ENCODE measurements around the gene CHD6. TPM values are rescaled to one million over a fixed set of nuclear protein-coding genes. Genes with fewer than 3 reads are reported as not detected.

The CHD6 gene
- total and polyA plus RNA-seq, 2 of the 13 experiments (the other 11 are each of a cell fraction or from before 2014, with no cell fraction given), result 14.4 to 52.0 TPM

GRCh38 chr20:41544472-41544871 lies 73.7 kb downstream of the CHD6 start (continued):
- no peak for TF ChIP-seq PRDM10 (CRISPR knock-in tag; IDR thresholded peaks at IDR 0.05; ENCODE audit: low read depth)

GRCh38 chr20:41540918-41541317 lies 77.3 kb downstream of the CHD6 start:
- ATAC-seq (no peak), DNase-seq (ENCODE audit: low spot score) (no peak), FAIRE-seq (no peak)
- H4K20me1 ChIP-seq (ENCODE audit: insufficient read depth, low read length), result peaks cover 9% of the 10 kb centered on the region; the same call in 1 of the 2 replicates
- intact Hi-C loops (cut with micrococcal nuclease; ENCODE audit: unreplicated experiment), result no loop called here
- no TSS peak for BruUV-seq (replicated peaks)
- no peaks in the 10 kb centered on the region for H3K27me3 ChIP-seq (ENCODE audit: control insufficient read depth in 1 of 2, insufficient read depth in 2 of 2, low read length in 2 of 2)
- no peak overlapping the region for H3K4me3 ChIP-seq (replicated peaks in 1 of 3; ENCODE audit: insufficient read depth in 1 of 3, low read depth in 2 of 3, low read length in 3 of 3)
- WGBS (ENCODE audit: low lambda C conversion rate), result 69% methylated on average over 4 of the region's 4 CpGs
- in situ Hi-C loops (cut with HindIII; ENCODE audit: extremely low pct_ligation_motif_present, low pct_unique_long_range_greater_than_20kb), result no loop called here
- TF ChIP-seq NR2C2 (CRISPR knock-in tag; IDR thresholded peaks at IDR 0.05; ENCODE audit: borderline replicate concordance), result 0 out of 2 replicates have a peak, but pooled peaks have one; percentile 25
- no peak for TF ChIP-seq CBX1 (IDR thresholded peaks at IDR 0.05; ENCODE audit: low read depth)
- H3K9ac ChIP-seq (ENCODE audit: insufficient read depth, low read depth, low read length), result no peak overlapping the region
- H3K4me2 ChIP-seq (ENCODE audit: low read depth, low read length), result no peak overlapping the region
- H3K36me3 ChIP-seq (replicated peaks in 1 of 2; ENCODE audit: control insufficient read depth in 1 of 2, insufficient read depth in 2 of 2, low read length in 2 of 2), result no peaks in the 10 kb centered on the region
- H3K27ac ChIP-seq (ENCODE audit: extremely low read length, insufficient read depth, low read length), result peak overlapping the region; percentile 10
- peaks cover 66% of the 10 kb centered on the region for H3K4me1 ChIP-seq (ENCODE audit: insufficient read depth, low read length)
- ChIA-PET CTCF (ENCODE audit: low intra/inter-chr PET ratio, low total read pairs) (no interaction called here), POLR2A (interaction anchor here (1.1 to 3.1 kb wide), 2 partner anchors 12 to 77 kb away, joined by 3 to 14 read pairs; partner anchors contain the start of gene CHD6)
- H3K9me3 ChIP-seq (ENCODE audit: low read length), result 0 out of 2 replicates have a peak, but pooled peaks cover 5% of the 10 kb centered on the region
- H3K79me2 ChIP-seq (ENCODE audit: insufficient read depth, low read length), result peaks cover 72% of the 10 kb centered on the region
- no peak overlapping the region for H2AFZ ChIP-seq (ENCODE audit: low read length)

Measured in HepG2 (cell line).